Trophoblast cell (in vitro differentiated cells and primary cell): ENCODE measurements around the gene RAD51B.

Experiments
- DNase-seq, 2 donors: peaks; one replicate each; pipeline ENCODE4 v3.0.0-alpha.2; 2016
- H2AFZ ChIP-seq: 2 replicates; pipeline ENCODE4 v1.6.1; 2013; ENCODE audit warnings: low read length, moderate library complexity, mild to moderate bottlenecking; ENCODE audit not compliant: insufficient read depth, poor library complexity
- H2AK5ac ChIP-seq: 2 replicates; pipeline ENCODE4 v1.6.1; 2013; ENCODE audit warnings: mild to moderate bottlenecking, low read length
- H2BK120ac ChIP-seq: 2 replicates; pipeline ENCODE4 v1.6.1; 2013; ENCODE audit warnings: low read length, mild to moderate bottlenecking, moderate library complexity; ENCODE audit not compliant: insufficient read depth, poor library complexity
- H2BK12ac ChIP-seq: 2 replicates; pipeline ENCODE4 v1.6.1; 2013; ENCODE audit warnings: mild to moderate bottlenecking, low read length, moderate library complexity
- H2BK5ac ChIP-seq: 2 replicates; pipeline ENCODE4 v1.6.1; 2013; ENCODE audit warnings: low read length, low read depth, moderate library complexity, mild to moderate bottlenecking; ENCODE audit not compliant: poor library complexity
- H3K14ac ChIP-seq: 2 replicates; pipeline ENCODE4 v1.6.1; 2013; ENCODE audit warnings: mild to moderate bottlenecking, low read length
- H3K18ac ChIP-seq: 2 replicates; pipeline ENCODE4 v1.6.1; 2013; ENCODE audit warnings: mild to moderate bottlenecking, low read length
- H3K23ac ChIP-seq: 2 replicates; pipeline ENCODE4 v1.6.1; 2013; ENCODE audit warnings: low read length
- H3K27ac ChIP-seq: 2 replicates; pipeline ENCODE4 v1.5.1; 2013; ENCODE audit warnings: low read depth, mild to moderate bottlenecking, inconsistent platforms, low read length, moderate library complexity
- H3K27me3 ChIP-seq: 2 replicates; pipeline ENCODE4 v1.6.1; 2013; ENCODE audit warnings: inconsistent platforms, mild to moderate bottlenecking, low read length, moderate library complexity; ENCODE audit not compliant: insufficient read depth
- H3K36me3 ChIP-seq, 2 experiments: 1 replicate in 1 of 2; 2 replicates in 1 of 2; pipeline ENCODE4 v1.6.1; 2013; ENCODE audit warnings: low read length in 2 of 2, mild to moderate bottlenecking in 2 of 2, moderate library complexity in 1 of 2; ENCODE audit not compliant: insufficient read depth in 2 of 2, control insufficient read depth in 1 of 2
- H3K4ac ChIP-seq: 2 replicates; pipeline ENCODE4 v1.6.1; 2013; ENCODE audit warnings: low read depth, mild to moderate bottlenecking, low read length, moderate library complexity
- H3K4me1 ChIP-seq, 2 experiments: 1 replicate in 1 of 2; 2 replicates in 1 of 2; pipeline ENCODE4 v1.6.1; 2013; ENCODE audit warnings: low read length in 2 of 2, mild to moderate bottlenecking in 2 of 2, moderate library complexity in 1 of 2; ENCODE audit not compliant: insufficient read depth in 2 of 2, control insufficient read depth in 1 of 2
- H3K4me2 ChIP-seq: 2 replicates; pipeline ENCODE4 v1.6.1; 2013; ENCODE audit warnings: inconsistent platforms, mild to moderate bottlenecking, low read length, moderate library complexity
- H3K4me3 ChIP-seq: 2 replicates; pipeline ENCODE4 v1.5.1; 2013; ENCODE audit warnings: mild to moderate bottlenecking, low read depth, low read length, inconsistent platforms
- H3K79me1 ChIP-seq: one replicate; pipeline ENCODE4 v1.6.1; 2013; ENCODE audit warnings: low read length
- H3K79me2 ChIP-seq: 2 replicates; pipeline ENCODE4 v1.6.1; 2013; ENCODE audit warnings: low read length, mild to moderate bottlenecking; ENCODE audit not compliant: control insufficient read depth, insufficient read depth, poor library complexity
- H3K9ac ChIP-seq: 2 replicates; pipeline ENCODE4 v1.6.1; 2013; ENCODE audit warnings: mild to moderate bottlenecking, low read length
- H3K9me3 ChIP-seq: 2 replicates; pipeline ENCODE4 v1.6.1; 2013; ENCODE audit warnings: low read depth, mild to moderate bottlenecking, control low read depth, inconsistent platforms, low read length; ENCODE audit not compliant: insufficient read depth
- H4K12ac ChIP-seq: 2 replicates; pipeline ENCODE4 v1.6.1; 2013; ENCODE audit warnings: low read depth, mild to moderate bottlenecking, low read length, moderate library complexity
- H4K8ac ChIP-seq: 2 replicates; pipeline ENCODE4 v1.6.1; 2013; ENCODE audit warnings: low read depth, mild to moderate bottlenecking, low read length, moderate library complexity
- H4K91ac ChIP-seq: one replicate; pipeline ENCODE4 v1.6.1; 2013; ENCODE audit warnings: low read depth, mild to moderate bottlenecking, low read length, moderate library complexity
- WGBS: extraction: QIAGEN DNeasy Blood & Tissue Kit; methylation state at CpG from one replicate; pipeline ENCODE4 v1.1.7; 2013; ENCODE audit warnings: missing lambda C conversion rate; ENCODE audit not compliant: insufficient read length, insufficient coverage; ENCODE audit errors: extremely low coverage; 5-methylcytosine and 5-hydroxymethylcytosine counted together

The RAD51B gene

GRCh38 chr14:68094752-68095151 is 275.2 kb downstream of the RAD51B start:
- Histone ChIP-seq H2AK5ac (no peak overlapping the region), H3K79me1 (no peaks in the 10 kb centered on the region), H3K27ac (no peak overlapping the region), H2BK5ac (no peak overlapping the region), H3K27me3 (no peaks in the 10 kb centered on the region), H3K4me3 (no peak overlapping the region), H3K9me3 (no peaks in the 10 kb centered on the region), H3K18ac (no peak overlapping the region), H3K36me3 (no peaks in the 10 kb centered on the region), H2BK12ac (no peak overlapping the region), H3K14ac (no peak overlapping the region), H3K79me2 (no peaks in the 10 kb centered on the region), H3K23ac (no peak overlapping the region), H3K4me2 (no peak overlapping the region), H3K9ac (no peak overlapping the region), H4K8ac (no peak overlapping the region), H3K4ac (no peak overlapping the region), H4K12ac (no peak overlapping the region), H2BK120ac (no peak overlapping the region), H2AFZ (no peak overlapping the region), H3K4me1 (no peaks in the 10 kb centered on the region), H4K91ac (no peak overlapping the region)
- DNase-seq = no peak
- no CpG with 5 or more reads among the region's 1 CpG for WGBS

- Histone ChIP-seq H3K9me3 (peaks cover 6% of the 10 kb centered on the region), H4K12ac (no peak overlapping the region), H3K4me2 (no peak overlapping the region), H3K4me3 (no peak overlapping the region), H3K18ac (no peak overlapping the region), H3K27ac (no peak overlapping the region), H3K9ac (no peak overlapping the region), H4K91ac (no peak overlapping the region), H4K8ac (no peak overlapping the region), H3K27me3 (no peaks in the 10 kb centered on the region), H2BK5ac (no peak overlapping the region), H2AK5ac (no peak overlapping the region), H3K79me2 (no peaks in the 10 kb centered on the region), H3K4me1 (no peaks in the 10 kb centered on the region), H2BK120ac (no peak overlapping the region), H3K23ac (no peak overlapping the region), H3K79me1 (no peaks in the 10 kb centered on the region), H2BK12ac (no peak overlapping the region), H3K14ac (no peak overlapping the region), H2AFZ (no peak overlapping the region), H3K4ac (no peak overlapping the region), H3K36me3 (peaks cover 3 to 4% of the 10 kb centered on the region in 2 experiments)
- WGBS = no CpG with 5 or more reads among the region's 3 CpGs
- no peak for DNase-seq
Observed at GRCh38 chr14:68097727-68098126, 278.1 kb downstream of the RAD51B start.

- no peak overlapping the region for H3K9ac ChIP-seq
- no CpG with 5 or more reads among the region's 2 CpGs for WGBS
- no peak for DNase-seq
- peaks cover 3 to 5% of the 10 kb centered on the region in 2 experiments for H3K36me3 ChIP-seq
- H2BK5ac ChIP-seq = no peak overlapping the region
- no peak overlapping the region for H4K91ac ChIP-seq
- no peak overlapping the region for H4K8ac ChIP-seq
- no peak overlapping the region for H3K18ac ChIP-seq
- no peak overlapping the region for H2BK120ac ChIP-seq
- H3K79me2 ChIP-seq = no peaks in the 10 kb centered on the region
- H3K4me2 ChIP-seq = no peak overlapping the region
- H3K4me3 ChIP-seq = no peak overlapping the region
- H3K79me1 ChIP-seq = peaks cover 2% of the 10 kb centered on the region
- no peaks in the 10 kb centered on the region for H3K27me3 ChIP-seq
- H2BK12ac ChIP-seq = no peak overlapping the region
- no peak overlapping the region for H3K23ac ChIP-seq
- H3K9me3 ChIP-seq = peaks cover 6% of the 10 kb centered on the region
- H3K14ac ChIP-seq = no peak overlapping the region
- no peak overlapping the region for H2AFZ ChIP-seq
- H3K4me1 ChIP-seq = no peaks in the 10 kb centered on the region
- no peak overlapping the region for H2AK5ac ChIP-seq
- H3K27ac ChIP-seq = no peak overlapping the region
- H3K4ac ChIP-seq = no peak overlapping the region
- H4K12ac ChIP-seq = no peak overlapping the region
Observed at GRCh38 chr14:68098834-68099233, 279.3 kb downstream of the RAD51B start.

GRCh38 chr14:68099495-68100045 is 280.0 kb downstream of the RAD51B start:
- H2AK5ac ChIP-seq = no peak overlapping the region
- no peak overlapping the region for H2AFZ ChIP-seq
- H2BK120ac ChIP-seq = no peak overlapping the region
- H4K8ac ChIP-seq = no peak overlapping the region
- H3K9me3 ChIP-seq = peaks cover 6% of the 10 kb centered on the region
- H3K14ac ChIP-seq = no peak overlapping the region
- H3K27me3 ChIP-seq = no peaks in the 10 kb centered on the region
- H3K79me1 ChIP-seq = peaks cover 2% of the 10 kb centered on the region
- H3K4me3 ChIP-seq = no peak overlapping the region
- H2BK5ac ChIP-seq = no peak overlapping the region
- H4K91ac ChIP-seq = no peak overlapping the region
- H3K4me1 ChIP-seq = no peaks in the 10 kb centered on the region
- WGBS = no CpG with 5 or more reads among the region's 5 CpGs
- H3K36me3 ChIP-seq = peaks cover 3 to 5% of the 10 kb centered on the region in 2 experiments
- DNase-seq = no peak
- H4K12ac ChIP-seq = no peak overlapping the region
- H3K79me2 ChIP-seq = no peaks in the 10 kb centered on the region
- H3K4ac ChIP-seq = no peak overlapping the region
- no peak overlapping the region for H2BK12ac ChIP-seq
- no peak overlapping the region for H3K23ac ChIP-seq
- no peak overlapping the region for H3K18ac ChIP-seq
- H3K27ac ChIP-seq = no peak overlapping the region
- H3K9ac ChIP-seq = no peak overlapping the region
- H3K4me2 ChIP-seq = no peak overlapping the region
